OCI-LY7 (cell line): Measurements from ENCODE around the gene AATK. TPM values are rescaled to one million over a fixed set of nuclear protein-coding genes. Genes with fewer than 3 reads are reported as not detected.

Source experiments
- BruUV-seq: library from RNA; stranded (reverse); fragments of 400-500 nt; replicated peaks from 2 replicates; lab custom pipeline; 2021; lab: Mats Ljungman, UMichigan
- CTCF ChIA-PET: fragments of 300-600 bp; sonication (Branson Sonifier 250); formaldehyde crosslinking; loops from one replicate; lab custom pipeline; 2022; ENCODE audit warnings: antibody characterized with exemption; ENCODE audit not compliant: unreplicated experiment; lab: Charles Lee
- POLR2A ChIA-PET: fragments of 300-600 bp; sonication (Branson Sonifier 250); formaldehyde crosslinking; loops from one replicate; lab custom pipeline; 2022; ENCODE audit warnings: antibody characterized with exemption; lab: Charles Lee
- DNase-seq: peaks from one replicate; pipeline ENCODE4 v3.0.0-alpha.2; 2015; ENCODE audit warnings: low spot score
- H2AFZ ChIP-seq: fragments of 200-600 bp; sonication (generic), shearing (Covaris generic); 2 replicates; pipeline ENCODE4 v1.6.1; 2014; ENCODE audit warnings: mild to moderate bottlenecking, antibody characterized with exemption, low read length, moderate library complexity
- H3K27ac ChIP-seq: fragments of 200-600 bp; sonication (generic); 2 replicates; pipeline ENCODE4 v1.5.1; 2014; ENCODE audit warnings: mixed run types, low read depth, mild to moderate bottlenecking, moderate library complexity, low read length, inconsistent platforms; ENCODE audit not compliant: poor library complexity, severe bottlenecking
- H3K36me3 ChIP-seq: fragments of 200-600 bp; sonication (generic); 2 replicates; pipeline ENCODE4 v1.6.1; 2014; ENCODE audit warnings: mild to moderate bottlenecking, antibody characterized with exemption, low read length, moderate library complexity, mixed read lengths; ENCODE audit not compliant: insufficient read depth
- H3K4me1 ChIP-seq: fragments of 200-600 bp; sonication (generic); 2 replicates; pipeline ENCODE4 v1.5.1; 2014; ENCODE audit warnings: mild to moderate bottlenecking, low read length; ENCODE audit not compliant: insufficient read depth, poor library complexity, severe bottlenecking
- H3K4me2 ChIP-seq: fragments of 200-600 bp; sonication (generic); 2 replicates; pipeline ENCODE4 v1.6.1; 2014; ENCODE audit warnings: mild to moderate bottlenecking, low read length
- H3K4me3 ChIP-seq: fragments of 200-600 bp; sonication (generic); 2 replicates; pipeline ENCODE4 v1.5.1; 2014; ENCODE audit warnings: mild to moderate bottlenecking, low read depth, low read length; ENCODE audit not compliant: poor library complexity, severe bottlenecking
- H3K79me2 ChIP-seq: fragments of 200-600 bp; sonication (generic); 2 replicates; pipeline ENCODE4 v1.6.1; 2016; ENCODE audit warnings: low read depth, mild to moderate bottlenecking, low read length, moderate library complexity, mixed read lengths; ENCODE audit not compliant: insufficient read depth
- H3K9me2 ChIP-seq: fragments of 200-600 bp; sonication (generic); 2 replicates; pipeline ENCODE4 v1.6.1; 2016; ENCODE audit warnings: mild to moderate bottlenecking, low read length, mixed read lengths; ENCODE audit not compliant: insufficient read depth
- H3K9me3 ChIP-seq: fragments of 200-600 bp; sonication (generic); 2 replicates; pipeline ENCODE4 v1.6.1; 2014; ENCODE audit warnings: mild to moderate bottlenecking, mixed run types, low read length, mixed read lengths
- H4K20me1 ChIP-seq: fragments of 200-600 bp; sonication (generic); 2 replicates; pipeline ENCODE4 v1.6.1; 2014; ENCODE audit warnings: mild to moderate bottlenecking, antibody characterized with exemption, low read length, moderate library complexity, mixed read lengths; ENCODE audit not compliant: insufficient read depth
- CTCF ChIP-seq: fragments of 200-600 bp; sonication (generic); conservative IDR thresholded peaks from 2 replicates; pipeline ENCODE4 v1.5.1; 2014; ENCODE audit warnings: mild to moderate bottlenecking, antibody characterized with exemption, low read length, moderate library complexity, mixed read lengths
- EZH2phosphoT487 ChIP-seq: fragments of 200-600 bp; sonication (generic); IDR thresholded peaks from 2 replicates; pipeline ENCODE4 v1.6.1; 2018; ENCODE audit warnings: low read depth, borderline replicate concordance, mild to moderate bottlenecking, mixed run types, antibody characterized with exemption, low read length, moderate library complexity, mixed read lengths
- intact Hi-C: fragments of 100-400 bp; cut with micrococcal nuclease; formaldehyde crosslinking; loops from one replicate; pipeline ENCODE4 v1.10.0; 2022; ENCODE audit not compliant: unreplicated experiment
- total RNA-seq, 2 experiments: library from RNA; depleted of rRNA in 1 of 2; stranded (reverse); fragments of >200 nt in 1 of 2; shearing (Covaris generic) in 1 of 2; gene quantifications; 2 replicates each; pipeline ENCODE4 v1.2.3, GENCODE V29; 2014 to 2022

Gene AATK
- total RNA-seq, 2 experiments from 2014 or later, result 0.03 TPM; not detected in 1

- H3K4me1 ChIP-seq, result no peaks in the 10 kb centered on the region
- ChIA-PET POLR2A (no interaction called here), CTCF (no interaction called here)
- no peak overlapping the region for H3K4me2 ChIP-seq
- H3K9me3 ChIP-seq, result no peaks in the 10 kb centered on the region
- H2AFZ ChIP-seq, result no peak overlapping the region
- no peaks in the 10 kb centered on the region for H3K36me3 ChIP-seq
- no peaks in the 10 kb centered on the region for H3K9me2 ChIP-seq
- no peaks in the 10 kb centered on the region for H3K79me2 ChIP-seq
- no peak for TF ChIP-seq CTCF
- TF ChIP-seq EZH2phosphoT487, result no peak
- no TSS peak for BruUV-seq
- no peak for DNase-seq
- H4K20me1 ChIP-seq, result no peaks in the 10 kb centered on the region
- no peak overlapping the region for H3K4me3 ChIP-seq
- no peak overlapping the region for H3K27ac ChIP-seq
- intact Hi-C loops, result no loop called here
Observed at GRCh38 chr17:81167638-81168037, 1.6 kb upstream of the AATK start.

- no peak overlapping the region for H3K4me2 ChIP-seq
- CTCF ChIA-PET, result no interaction called here
Observed at GRCh38 chr17:81167194-81167524, 1.1 kb upstream of the AATK start.

More at GRCh38 chr17:81167194-81167524, 1.1 kb upstream of the AATK start:
- no peaks in the 10 kb centered on the region for H3K79me2 ChIP-seq
- no peaks in the 10 kb centered on the region for H3K4me1 ChIP-seq
- no peak for DNase-seq
- H3K36me3 ChIP-seq, result no peaks in the 10 kb centered on the region
- H4K20me1 ChIP-seq, result no peaks in the 10 kb centered on the region
- intact Hi-C loops, result no loop called here
- H3K9me2 ChIP-seq, result no peaks in the 10 kb centered on the region
- no peak for TF ChIP-seq CTCF
- no peak for TF ChIP-seq EZH2phosphoT487
- no peak overlapping the region for H3K4me3 ChIP-seq
- POLR2A ChIA-PET, result no interaction called here
- no peak overlapping the region for H2AFZ ChIP-seq
- no TSS peak for BruUV-seq
- no peak overlapping the region for H3K27ac ChIP-seq
- no peaks in the 10 kb centered on the region for H3K9me3 ChIP-seq
